Spleen (tissue), 11 donors: ENCODE measurements around the gene GPR107. TPM values are rescaled to one million over a fixed set of nuclear protein-coding genes. Genes with fewer than 3 reads are reported as not detected.

Experiments used
- DNase-seq: peaks from one replicate; pipeline ENCODE4 v3.0.0-alpha.2; 2020
- H3K27ac ChIP-seq, 8 donors: fragments of 200-600 bp; sonication (generic) in 7 of 8; 1 replicate in 4 of 8; 2 replicates in 4 of 8; pipeline versions ENCODE4 v1.5.0 to v1.8.0; 2016 to 2021; ENCODE audit warnings: inconsistent platforms in 4 of 8, mild to moderate bottlenecking in 4 of 8, moderate library complexity in 1 of 8
- H3K27me3 ChIP-seq, 7 donors: fragments of 200-600 bp; sonication (generic) in 6 of 7; replicated peaks in 1 of 7; 1 replicate in 4 of 7; 2 replicates in 3 of 7; pipeline versions ENCODE4 v1.5.0 to v1.8.0; 2016 to 2021; ENCODE audit warnings: inconsistent platforms in 3 of 7, mild to moderate bottlenecking in 1 of 7
- H3K36me3 ChIP-seq, 6 donors: fragments of 200-600 bp; sonication (generic) in 5 of 6; 1 replicate in 4 of 6; 2 replicates in 2 of 6; pipeline versions ENCODE4 v1.5.0 to v1.8.0; 2016 to 2021; ENCODE audit warnings: inconsistent platforms in 2 of 6
- H3K4me1 ChIP-seq, 6 donors: fragments of 200-600 bp; sonication (generic) in 5 of 6; 1 replicate in 3 of 6; 2 replicates in 3 of 6; pipeline versions ENCODE4 v1.5.0 to v1.8.0; 2016 to 2021; ENCODE audit warnings: inconsistent platforms in 3 of 6
- H3K4me3 ChIP-seq, 8 donors: fragments of 200-600 bp; sonication (generic) in 7 of 8; 1 replicate in 4 of 8; 2 replicates in 4 of 8; pipeline versions ENCODE4 v1.5.0 to v1.8.0; 2016 to 2021; ENCODE audit warnings: inconsistent platforms in 4 of 8, mild to moderate bottlenecking in 4 of 8, moderate library complexity in 2 of 8
- H3K9me3 ChIP-seq, 8 donors: fragments of 200-600 bp; sonication (generic) in 7 of 8; 1 replicate in 4 of 8; 2 replicates in 4 of 8; pipeline versions ENCODE4 v1.5.0 to v1.8.0; 2016 to 2021; ENCODE audit warnings: inconsistent platforms in 4 of 8
- POLR2A ChIP-seq, 3 donors: fragments of 450-650 bp; IDR thresholded peaks; one replicate each; pipeline ENCODE4 v1.5.1; 2017; ENCODE audit warnings: antibody characterized with exemption in 3 of 3, mild to moderate bottlenecking in 1 of 3
- POLR2AphosphoS5 ChIP-seq, 3 donors: sonication (generic); formaldehyde crosslinking; IDR thresholded peaks; one replicate each; pipeline ENCODE4 v1.5.1; 2017; ENCODE audit warnings: antibody characterized with exemption in 3 of 3
- WGBS, 5 donors: extraction: QIAGEN DNeasy Blood & Tissue Kit in 3 of 5; methylation state at CpG; one replicate each; pipeline versions ENCODE4 v1.1.5 to v1.1.7; 2013 to 2018; 5-methylcytosine and 5-hydroxymethylcytosine counted together
- intact Hi-C: fragments of 100-400 bp; cut with DNase I; formaldehyde crosslinking; loops from one replicate; pipeline ENCODE4 v1.15.0; 2023; ENCODE audit warnings: low total_unique reads
- polyA plus RNA-seq, 3 donors: library from polyadenylated mRNA; stranded (reverse); fragments of 200-250 nt; gene quantifications; one replicate each; pipeline ENCODE4 v1.2.1, GENCODE V29; 2013
- total RNA-seq, 7 donors: library from RNA; depleted of rRNA in 3 of 7; stranded (reverse); fragments of >200 nt in 3 of 7; fragmentation: NEBNext Ultra II Directional in 4 of 7; extraction: Animal tissue kit (Norgen Biotek cat#: 25700) in 4 of 7; gene quantifications; one replicate each; pipeline versions ENCODE4 v1.1.0 to v1.2.1, GENCODE V29; 2016 to 2021
- TF ChIP-seq, protein P1 (sequence below), 11 experiments: fragments of 200-600 bp in 7 of 11; fragments of 450-650 bp in 4 of 11; sonication (generic) in 4 of 11; IDR thresholded peaks in 8 of 11; conservative IDR thresholded peaks in 3 of 11; 1 replicate in 7 of 11; 2 replicates in 4 of 11; pipeline versions ENCODE4 v1.4.0 to v1.8.0; 2016 to 2021; ENCODE audit warnings: antibody characterized with exemption in 11 of 11, inconsistent platforms in 4 of 11, mild to moderate bottlenecking in 1 of 11
- donor health status: healthy with polysubstance abuse.
- donor health status: DM: no; HTN: no; CAD: no; lungs with moderate emphysema.
- donor health status: DM: no; HTN: no; CAD: no.
- donor health status: Bipolar disorder and iron deficiency.
- donor health status: healthy.
- donor health status: DM: no; HTN: no; CAD: no.
- donor health status: DM: yes; HTN: yes; CAD: no.

GPR107 gene
- total and polyA plus RNA-seq, 10 donors, result 3.9 to 42.8 (median 28.3) TPM

DNA sequence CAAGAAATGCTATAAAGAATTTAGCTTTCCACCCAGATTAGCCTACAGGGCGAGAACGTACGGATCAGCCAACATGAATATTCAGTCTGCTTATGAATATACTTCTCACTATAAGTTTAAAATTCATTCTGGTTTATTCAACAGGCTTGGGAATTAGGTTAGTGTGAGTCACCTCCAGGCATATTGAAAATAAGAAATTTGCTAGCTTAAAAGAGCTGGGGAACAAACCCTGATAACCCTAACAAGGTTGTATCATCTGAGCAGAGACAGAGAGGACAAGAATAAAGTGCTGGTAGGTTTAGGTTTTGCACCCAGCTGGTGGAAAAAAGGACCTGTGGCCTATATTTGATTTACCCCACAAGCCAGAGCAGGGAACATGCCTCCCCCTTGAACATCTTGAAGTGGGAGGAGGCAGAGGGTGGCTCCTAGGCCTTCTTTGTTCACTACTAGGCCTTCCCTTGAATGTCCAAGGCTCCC, 23.0 kb upstream of the GPR107 start:
- TF ChIP-seq POLR2AphosphoS5 (IDR thresholded peaks at IDR 0.05), result no peak
- no peak for TF ChIP-seq POLR2A (IDR thresholded peaks at IDR 0.05)
- TF ChIP-seq, protein P1, sequence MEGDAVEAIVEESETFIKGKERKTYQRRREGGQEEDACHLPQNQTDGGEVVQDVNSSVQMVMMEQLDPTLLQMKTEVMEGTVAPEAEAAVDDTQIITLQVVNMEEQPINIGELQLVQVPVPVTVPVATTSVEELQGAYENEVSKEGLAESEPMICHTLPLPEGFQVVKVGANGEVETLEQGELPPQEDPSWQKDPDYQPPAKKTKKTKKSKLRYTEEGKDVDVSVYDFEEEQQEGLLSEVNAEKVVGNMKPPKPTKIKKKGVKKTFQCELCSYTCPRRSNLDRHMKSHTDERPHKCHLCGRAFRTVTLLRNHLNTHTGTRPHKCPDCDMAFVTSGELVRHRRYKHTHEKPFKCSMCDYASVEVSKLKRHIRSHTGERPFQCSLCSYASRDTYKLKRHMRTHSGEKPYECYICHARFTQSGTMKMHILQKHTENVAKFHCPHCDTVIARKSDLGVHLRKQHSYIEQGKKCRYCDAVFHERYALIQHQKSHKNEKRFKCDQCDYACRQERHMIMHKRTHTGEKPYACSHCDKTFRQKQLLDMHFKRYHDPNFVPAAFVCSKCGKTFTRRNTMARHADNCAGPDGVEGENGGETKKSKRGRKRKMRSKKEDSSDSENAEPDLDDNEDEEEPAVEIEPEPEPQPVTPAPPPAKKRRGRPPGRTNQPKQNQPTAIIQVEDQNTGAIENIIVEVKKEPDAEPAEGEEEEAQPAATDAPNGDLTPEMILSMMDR (IDR thresholded peaks at IDR 0.05 in 8 of 11, conservative IDR thresholded peaks at IDR 0.05 in 3 of 11), result no peak
- Histone ChIP-seq H3K36me3 (peaks cover 0 to 12% (median 0%) of the 10 kb centered on the region in 6 donors), H3K27me3 (no peaks in the 10 kb centered on the region), H3K4me3 (no peak overlapping the region), H3K4me1 (peaks cover 65 to 100% (median 98%) of the 10 kb centered on the region in 6 donors), H3K27ac (peak overlapping the region in 6 of 8 donors; percentile 13 to 76 (median 64)), H3K9me3 (no peaks in the 10 kb centered on the region)
- 63 to 85% (median 81%) methylated on average over 3 of the region's 3 CpGs for WGBS, 5 donors
- DNase-seq, result no peak
- intact Hi-C loops, result loop anchor here (10.0 kb wide), 1 partner anchor 46 kb away; no protein-coding TSS in a partner anchor

DNA sequence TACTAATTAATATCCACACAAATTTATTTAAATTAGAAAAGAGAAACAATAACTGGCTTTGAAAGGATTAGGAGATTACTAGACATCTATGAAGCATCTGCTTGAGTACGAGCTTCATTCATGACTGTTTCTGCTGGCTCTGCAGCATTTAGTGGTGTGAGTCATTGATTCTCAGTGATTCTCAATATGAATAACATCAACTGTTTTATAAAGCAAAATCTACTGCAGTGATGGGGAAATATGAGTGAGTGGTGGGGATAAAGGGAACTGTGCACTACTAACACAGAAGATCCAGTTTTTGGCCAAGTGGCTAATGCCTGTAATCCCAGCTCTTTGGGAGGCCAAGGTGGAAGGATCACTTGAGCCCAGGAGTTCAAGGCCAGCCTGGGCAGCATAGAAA, 19.1 kb upstream of the GPR107 start:
- Histone ChIP-seq H3K36me3 (peaks cover 0 to 7% (median 0%) of the 10 kb centered on the region in 6 donors), H3K27ac (peak overlapping the region in 6 of 8 donors; percentile 15 to 99 (median 98)), H3K27me3 (no peaks in the 10 kb centered on the region), H3K4me1 (peaks cover 63 to 99% (median 95%) of the 10 kb centered on the region in 6 donors), H3K4me3 (peak overlapping the region in 1 of 8 donors; percentile 8), H3K9me3 (no peaks in the 10 kb centered on the region)
- TF ChIP-seq, protein P1 (IDR thresholded peaks at IDR 0.05 in 8 of 11, conservative IDR thresholded peaks at IDR 0.05 in 3 of 11), result no peak
- TF ChIP-seq POLR2A (IDR thresholded peaks at IDR 0.05), result no peak
- TF ChIP-seq POLR2AphosphoS5 (IDR thresholded peaks at IDR 0.05), result no peak
- no peak for DNase-seq
- 46 to 63% (median 53%) methylated on average over 1 of the region's 1 CpG for WGBS, 5 donors
- intact Hi-C loops, result loop anchor here (10.0 kb wide), 1 partner anchor 50 kb away; no protein-coding TSS in a partner anchor

DNA sequence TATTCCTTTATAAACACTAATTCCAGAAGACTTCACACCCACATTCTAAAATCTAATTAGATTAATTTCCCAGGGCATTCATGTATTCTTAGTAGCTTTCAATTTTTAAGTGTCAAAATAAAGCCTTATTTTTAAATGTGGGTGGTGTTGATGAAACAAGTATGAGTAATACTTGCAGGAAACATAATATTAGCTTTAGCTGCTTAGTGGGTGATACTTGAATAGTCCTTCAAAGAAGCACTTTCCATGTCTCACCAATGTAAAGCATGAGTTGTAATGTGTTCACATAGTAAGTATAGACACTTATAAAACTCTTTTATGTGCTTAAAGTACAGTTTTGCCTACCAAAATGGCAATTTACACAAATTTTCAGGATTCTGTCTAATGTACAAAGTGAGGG, 17.6 kb upstream of the GPR107 start:
- no peak for DNase-seq
- no peak for TF ChIP-seq POLR2A (IDR thresholded peaks at IDR 0.05)
- TF ChIP-seq POLR2AphosphoS5 (IDR thresholded peaks at IDR 0.05), result no peak
- TF ChIP-seq, protein P1 (IDR thresholded peaks at IDR 0.05 in 8 of 11, conservative IDR thresholded peaks at IDR 0.05 in 3 of 11), result no peak
- intact Hi-C loops, result loop anchor here (10.0 kb wide), 1 partner anchor 51 kb away; no protein-coding TSS in a partner anchor
- H3K9me3 ChIP-seq, result no peaks in the 10 kb centered on the region
- H3K27me3 ChIP-seq, result no peaks in the 10 kb centered on the region
- H3K36me3 ChIP-seq, result peaks cover 0 to 7% (median 0%) of the 10 kb centered on the region in 6 donors
- H3K27ac ChIP-seq, result peak overlapping the region; percentile 2 to 99 (median 73)
- H3K4me1 ChIP-seq, result peaks cover 48 to 99% (median 93%) of the 10 kb centered on the region in 6 donors
- peak overlapping the region in 1 of 8 donors; percentile 49 for H3K4me3 ChIP-seq

DNA sequence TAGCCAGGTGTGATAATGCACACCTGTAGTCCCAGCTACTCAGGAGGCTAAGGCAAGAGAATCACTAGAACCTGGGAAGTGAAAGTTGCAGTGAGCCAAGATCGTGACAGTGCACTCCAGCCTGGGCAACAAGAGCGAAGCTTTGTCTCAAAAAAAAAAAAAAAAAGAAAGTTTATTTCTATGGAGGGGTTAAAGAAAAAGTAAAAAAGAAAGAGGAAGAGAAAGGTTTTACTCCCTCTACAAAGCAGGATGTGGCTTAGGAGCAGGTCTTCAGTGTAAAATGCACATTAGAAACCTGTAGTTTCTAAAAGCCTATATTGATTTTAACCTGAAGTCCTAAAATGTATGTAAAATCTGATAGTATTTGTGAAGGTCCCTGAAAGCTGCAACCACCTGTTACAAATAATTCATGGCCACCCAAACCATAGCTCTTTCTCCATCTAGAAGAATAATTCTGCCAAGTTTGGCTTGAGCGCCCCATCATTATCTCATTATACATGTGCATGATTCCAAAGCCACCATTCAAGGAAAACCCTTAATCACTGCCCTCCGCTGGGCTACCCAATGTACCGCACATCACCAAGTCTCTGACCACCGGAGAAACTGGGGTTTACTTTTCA, 14.1 kb upstream of the GPR107 start:
- H3K4me1 ChIP-seq, result peaks cover 33 to 88% (median 80%) of the 10 kb centered on the region in 6 donors
- peak overlapping the region; percentile 32 to 99 (median 98) for H3K27ac ChIP-seq
- intact Hi-C loops, result loop anchor here (5.0 to 10.0 kb wide), 2 partner anchors 55 to 152 kb away; no protein-coding TSS in a partner anchor
- H3K36me3 ChIP-seq, result peaks cover 0 to 7% (median 0%) of the 10 kb centered on the region in 6 donors
- TF ChIP-seq, protein P1 (IDR thresholded peaks at IDR 0.05 in 8 of 11, conservative IDR thresholded peaks at IDR 0.05 in 3 of 11), result no peak
- TF ChIP-seq POLR2A (IDR thresholded peaks at IDR 0.05) (peak in 1 of 3 donors; percentile 42), POLR2AphosphoS5 (IDR thresholded peaks at IDR 0.05) (peak in 2 of 3 donors; percentile 0 to 52)
- no peaks in the 10 kb centered on the region for H3K27me3 ChIP-seq
- no peak for DNase-seq
- H3K4me3 ChIP-seq, result peak overlapping the region in 7 of 8 donors; percentile 10 to 92 (median 75)
- H3K9me3 ChIP-seq, result no peaks in the 10 kb centered on the region
- 12 to 39% (median 24%) methylated on average over 6 of the region's 6 CpGs for WGBS, 5 donors
